Left cardiac atrium (tissue), 4 donors: ENCODE data around the gene COL5A1. TPM values are rescaled to one million over a fixed set of nuclear protein-coding genes. Genes with fewer than 3 reads are reported as not detected.
"Not testable (repeated sequence)": the region's sequence is repeated elsewhere in the genome, so short reads cannot be mapped to it uniquely, and the experiment has no call there.

ENCODE experiments used
- ATAC-seq, 2 donors: fragments of 200-7000 bp; cut with Tn5 transposase; one replicate each; pipeline ENCODE4 v1.9.1; 2020; ENCODE audit warnings: mild to moderate bottlenecking in 2 of 2, moderate library complexity in 2 of 2
- DNase-seq: peaks from one replicate; pipeline ENCODE4 v3.0.0-alpha.2; 2020
- intact Hi-C, 2 donors: fragments of 100-400 bp; cut with DNase I; formaldehyde crosslinking; loops; one replicate each; pipeline versions ENCODE4 v1.14.1 to v1.15.1; 2022 to 2023
- total RNA-seq, 2 donors: library from RNA; stranded (reverse); fragmentation: NEBNext Ultra II Directional; extraction: Animal tissue kit (Norgen Biotek cat#: 25700); gene quantifications; one replicate each; pipeline ENCODE4 v1.2.1, GENCODE V29; 2021
- donor health status: DM: no; HTN: yes; CAD: no.
- donor health status: DM: no; HTN: yes; CAD: no; lungs with severe emphysema.
- donor health status: DM: yes; HTN: yes; CAD: no.
- donor health status: Dilated cardiomyopathy.

The COL5A1 gene
- total RNA-seq, 2 donors from 2014 or later = 29.8 to 35.2 TPM

GRCh38 chr9:134695144-134695543 is 53.5 kb downstream of the COL5A1 start:
- intact Hi-C loops = loop anchor here (5.0 to 10.0 kb wide), 3 partner anchors 42 to 720 kb away; no protein-coding TSS in a partner anchor
- ATAC-seq = no peak
- DNase-seq = peak; percentile 13

DNA sequence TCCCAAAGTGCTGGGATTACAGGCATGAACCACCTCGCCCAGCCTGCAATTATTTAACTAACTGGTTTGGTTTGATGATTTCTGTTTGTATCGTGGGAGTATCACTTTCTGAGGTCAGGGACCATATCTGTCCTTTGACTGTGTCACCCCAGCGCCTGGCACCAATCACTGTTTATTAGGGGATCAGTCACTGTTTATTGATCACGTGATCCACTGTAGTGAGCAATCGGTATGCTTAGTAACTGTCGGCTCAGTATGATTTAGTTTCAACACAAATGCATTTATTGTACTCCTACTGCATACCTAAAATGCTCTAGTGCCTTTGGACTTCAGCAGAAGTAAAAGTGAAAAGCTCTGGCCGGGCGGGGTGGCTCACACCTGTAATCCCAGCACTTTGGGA is 54.8 kb downstream of the COL5A1 start:
- intact Hi-C loops = loop anchor here (5.0 to 10.0 kb wide), 3 partner anchors 41 to 718 kb away; no protein-coding TSS in a partner anchor
- peak; percentile 3 for DNase-seq
- ATAC-seq = no peak

GRCh38 chr9:134698111-134698510 is 56.5 kb downstream of the COL5A1 start:
- intact Hi-C loops = loop anchor here (5.0 to 10.0 kb wide), 3 partner anchors 39 to 717 kb away; no protein-coding TSS in a partner anchor
- ATAC-seq = peak in 1 of 2 donors; percentile 1

DNA sequence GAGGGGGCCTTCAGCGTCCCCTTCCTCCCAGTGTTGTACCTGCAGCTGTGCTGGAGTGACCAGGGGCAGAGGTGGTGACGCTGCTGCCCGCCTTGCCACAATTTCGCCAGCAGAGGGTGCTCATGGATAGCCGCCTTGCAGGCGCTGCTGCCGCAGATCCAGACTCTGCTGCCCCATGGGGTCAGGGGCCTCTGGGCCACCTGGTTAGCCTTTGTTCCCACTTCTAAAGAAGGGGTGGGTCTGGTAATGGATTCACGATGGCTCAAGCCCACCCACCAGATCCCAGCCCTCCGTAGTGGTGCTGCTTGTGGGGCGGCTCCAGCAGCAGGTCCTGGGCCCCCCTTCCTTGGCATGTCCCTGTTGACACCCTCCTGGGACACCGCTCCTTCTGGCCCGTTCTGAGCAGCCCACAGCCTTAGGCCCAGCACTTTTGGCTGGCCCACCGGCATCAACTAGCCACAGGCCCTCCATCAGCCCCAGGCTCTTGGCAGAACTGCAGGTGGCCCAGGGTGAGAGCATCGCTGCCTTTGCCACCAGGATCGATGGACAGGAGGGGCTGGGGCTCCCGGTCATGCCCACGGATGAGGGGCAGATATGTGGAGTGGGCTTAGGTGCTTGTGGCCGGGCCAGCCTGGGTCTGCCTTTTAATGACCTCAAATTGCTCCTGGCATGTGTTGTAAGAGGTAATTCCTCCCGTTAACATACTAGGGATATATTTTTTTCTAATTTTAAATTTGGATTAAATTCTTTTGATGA is 57.2 kb downstream of the COL5A1 start:
- peak; percentile 71 for DNase-seq
- intact Hi-C loops = loop anchor here (5.0 to 10.0 kb wide), 3 partner anchors 39 to 716 kb away; no protein-coding TSS in a partner anchor

More at GRCh38 chr9:134698111-134698510, 56.5 kb downstream of the COL5A1 start:
- peak; percentile 20 for DNase-seq

GRCh38 chr9:134699343-134699740 is 57.7 kb downstream of the COL5A1 start:
- intact Hi-C loops = loop anchor here (5.0 to 10.0 kb wide), 3 partner anchors 38 to 715 kb away; no protein-coding TSS in a partner anchor
- ATAC-seq = no peak
- DNase-seq = no peak

More for the DNA sequence above, 57.2 kb downstream of the COL5A1 start:
- ATAC-seq = peak; percentile 53 to 75

DNA sequence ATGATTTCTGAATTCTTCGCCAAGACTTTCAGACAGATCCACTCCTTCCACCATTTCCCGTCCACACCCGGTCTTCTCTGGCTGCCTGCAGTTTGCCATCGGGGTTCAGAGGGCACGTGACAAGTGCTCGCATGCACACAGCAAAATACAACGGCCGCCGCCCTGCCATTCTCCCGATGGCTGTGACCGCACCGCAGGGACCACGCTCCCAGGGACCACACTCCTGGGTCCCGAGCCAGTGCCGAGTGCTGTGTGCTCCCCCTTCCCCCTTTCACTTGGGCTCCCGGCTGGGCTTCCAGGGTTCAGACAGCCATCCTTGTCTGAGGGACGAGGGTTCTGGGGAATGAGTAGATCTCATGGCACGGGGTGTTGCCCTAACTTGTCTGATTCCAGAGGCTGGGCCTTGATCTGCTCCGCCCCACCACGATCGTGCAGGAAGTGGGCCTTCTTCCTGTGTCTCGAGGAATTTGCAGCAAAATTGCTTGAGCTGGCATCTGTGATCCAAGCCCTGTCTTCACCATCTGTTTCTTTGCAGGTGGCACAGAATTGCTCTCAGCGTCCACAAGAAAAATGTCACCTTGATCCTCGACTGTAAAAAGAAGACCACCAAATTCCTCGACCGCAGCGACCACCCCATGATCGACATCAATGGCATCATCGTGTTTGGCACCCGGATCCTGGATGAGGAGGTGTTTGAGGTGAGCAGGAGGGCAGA is 59.2 kb downstream of the COL5A1 start:
- DNase-seq = no peak
- no peak for ATAC-seq
- intact Hi-C loops = loop anchor here (5.0 to 10.0 kb wide), 2 partner anchors 282 to 374 kb away; no protein-coding TSS in a partner anchor

- intact Hi-C loops = loop anchor here (5.0 to 10.0 kb wide), 2 partner anchors 281 to 373 kb away; no protein-coding TSS in a partner anchor
- DNase-seq = no peak
- no peak for ATAC-seq
Observed at GRCh38 chr9:134701581-134702259, 60.1 kb downstream of the COL5A1 start.

GRCh38 chr9:134702291-134702690 is 60.7 kb downstream of the COL5A1 start:
- intact Hi-C loops = loop anchor here (5.0 to 10.0 kb wide), 2 partner anchors 280 to 373 kb away; no protein-coding TSS in a partner anchor
- DNase-seq = no peak
- ATAC-seq = no peak

- intact Hi-C loops = loop anchor here (5.0 to 10.0 kb wide), 2 partner anchors 279 to 371 kb away; no protein-coding TSS in a partner anchor
- not testable (repeated sequence) for ATAC-seq, DNase-seq
Observed at GRCh38 chr9:134703730-134704114, 62.1 kb downstream of the COL5A1 start.

DNA sequence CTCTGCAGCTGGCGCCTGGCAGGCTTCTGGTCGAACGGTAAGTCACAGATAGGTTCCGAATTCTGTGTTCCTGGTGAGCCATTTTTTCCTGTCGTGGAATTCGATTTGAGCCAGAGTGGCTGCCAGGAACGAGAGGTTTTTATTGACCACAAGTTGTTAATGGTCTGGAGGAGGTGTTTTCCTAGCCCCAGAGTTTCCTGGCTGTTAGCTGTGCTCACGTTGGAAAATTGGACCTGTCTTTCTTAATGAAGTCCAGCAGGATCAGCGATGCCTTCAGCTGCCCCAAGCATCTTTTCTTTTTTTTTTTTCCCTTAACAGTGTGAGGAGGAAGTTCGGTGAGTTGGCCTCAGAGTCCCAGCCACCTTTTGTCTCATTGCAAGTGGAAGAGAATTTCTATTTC is 62.9 kb downstream of the COL5A1 start:
- ATAC-seq = no peak
- intact Hi-C loops = loop anchor here (5.0 to 10.0 kb wide), 2 partner anchors 278 to 370 kb away; no protein-coding TSS in a partner anchor
- DNase-seq = no peak

DNA sequence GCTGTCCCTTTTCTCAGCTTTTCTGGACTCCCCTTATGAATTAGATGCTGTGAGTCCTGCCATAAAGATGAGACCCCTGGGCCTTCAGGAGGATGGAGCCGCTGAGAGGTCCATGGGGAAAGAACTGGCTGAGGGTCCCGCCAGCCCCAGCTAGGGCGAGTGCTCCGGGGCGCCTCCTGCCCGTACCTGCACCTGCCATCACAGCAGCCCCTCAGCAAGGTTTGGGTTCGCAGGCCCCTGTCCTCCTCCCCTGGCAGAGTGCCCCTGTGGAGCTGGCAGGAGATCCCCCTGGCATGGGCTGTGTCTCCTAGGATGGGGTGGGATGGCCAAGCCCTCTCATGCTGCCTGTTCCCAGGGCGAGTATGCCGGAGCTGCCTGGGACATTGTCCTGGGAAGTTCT is 64.2 kb downstream of the COL5A1 start:
- intact Hi-C loops = loop anchor here in 1 of 2 donors (10.0 kb wide), 1 partner anchor 369 kb away; no protein-coding TSS in a partner anchor
- no peak for DNase-seq
- no peak for ATAC-seq

GRCh38 chr9:134706522-134706921 is 64.9 kb downstream of the COL5A1 start:
- intact Hi-C loops = loop anchor here in 1 of 2 donors (10.0 kb wide), 1 partner anchor 368 kb away; no protein-coding TSS in a partner anchor
- DNase-seq = no peak
- ATAC-seq = no peak

GRCh38 chr9:134707031-134707680 is 65.6 kb downstream of the COL5A1 start:
- DNase-seq (peak; percentile 81), ATAC-seq (peak; percentile 70 to 84)
- intact Hi-C loops = loop anchor here in 1 of 2 donors (10.0 kb wide), 1 partner anchor 368 kb away; no protein-coding TSS in a partner anchor

GRCh38 chr9:134707731-134708671 is 66.4 kb downstream of the COL5A1 start:
- intact Hi-C loops = loop anchor here in 1 of 2 donors (10.0 kb wide), 1 partner anchor 367 kb away; no protein-coding TSS in a partner anchor
- no peak for DNase-seq
- ATAC-seq = no peak

DNA sequence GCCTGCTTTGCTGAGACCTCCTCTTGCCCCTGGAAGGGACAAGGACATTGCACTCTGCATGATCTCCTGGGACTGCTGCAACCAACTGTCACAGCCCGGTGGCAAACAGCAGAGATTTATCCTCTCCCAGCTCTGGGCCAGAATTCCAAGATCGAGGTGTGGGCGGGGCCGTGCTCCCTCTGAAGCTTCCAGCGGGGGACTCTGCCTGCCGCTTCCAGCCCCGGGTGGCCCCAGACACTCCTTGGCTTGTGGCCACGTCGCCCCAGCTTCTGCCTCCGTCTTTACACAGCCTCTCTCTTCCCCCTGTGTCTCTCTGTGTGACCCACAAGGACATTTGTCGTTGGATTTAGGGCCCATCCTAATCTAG is 67.1 kb downstream of the COL5A1 start:
- intact Hi-C loops = loop anchor here in 1 of 2 donors (10.0 kb wide), 1 partner anchor 366 kb away; no protein-coding TSS in a partner anchor
- no peak for ATAC-seq
- DNase-seq = no peak

- DNase-seq = peak; percentile 75
- ATAC-seq = peak in 1 of 2 donors; percentile 71
- intact Hi-C loops = loop anchor here in 1 of 2 donors (10.0 kb wide), 1 partner anchor 365 kb away; no protein-coding TSS in a partner anchor
Observed at GRCh38 chr9:134709512-134710270, 68.1 kb downstream of the COL5A1 start.
